IPS DF 4.7 (cell line): ENCODE measurements around the gene FHIT.
"Not testable (repeated sequence)": the region's sequence is repeated elsewhere in the genome, so short reads cannot be mapped to it uniquely, and the experiment has no call there.

Experiments
- DNase-seq: peaks from one replicate; pipeline ENCODE4 v3.0.0-alpha.2; 2013; ENCODE audit warnings: low spot score; ENCODE audit errors: extremely low read depth

The FHIT gene

GRCh38 chr3:61117045-61117898 is 134.0 kb downstream of the FHIT start:
- DNase-seq, result no peak

- DNase-seq, result no peak
Observed at GRCh38 chr3:61114316-61114953, 136.8 kb downstream of the FHIT start.

- DNase-seq, result no peak
Observed at GRCh38 chr3:61111825-61112224, 139.4 kb downstream of the FHIT start.

- no peak for DNase-seq
Observed at GRCh38 chr3:61110576-61110975, 140.7 kb downstream of the FHIT start.

- DNase-seq, result no peak
Observed at GRCh38 chr3:61108247-61109019, 142.8 kb downstream of the FHIT start.

GRCh38 chr3:61094608-61095007 is 156.6 kb downstream of the FHIT start:
- no peak for DNase-seq

- DNase-seq, result no peak
Observed at GRCh38 chr3:61093364-61093763, 157.9 kb downstream of the FHIT start.

GRCh38 chr3:61092870-61093269 is 158.4 kb downstream of the FHIT start:
- DNase-seq, result no peak

GRCh38 chr3:61090389-61091169 is 160.7 kb downstream of the FHIT start:
- DNase-seq, result no peak

- no peak for DNase-seq
Observed at GRCh38 chr3:61087465-61087864, 163.8 kb downstream of the FHIT start.

GRCh38 chr3:61081554-61081953 is 169.7 kb downstream of the FHIT start:
- DNase-seq, result no peak

- no peak for DNase-seq
Observed at GRCh38 chr3:61080737-61081445, 170.4 kb downstream of the FHIT start.

GRCh38 chr3:61078048-61078752 is 173.1 kb downstream of the FHIT start:
- no peak for DNase-seq

- DNase-seq, result no peak
Observed at GRCh38 chr3:61077551-61077950, 173.7 kb downstream of the FHIT start.

- no peak for DNase-seq
Observed at GRCh38 chr3:61074783-61075182, 176.5 kb downstream of the FHIT start.

- DNase-seq, result no peak
Observed at GRCh38 chr3:61073566-61074165, 177.6 kb downstream of the FHIT start.

GRCh38 chr3:61068084-61068483 is 183.2 kb downstream of the FHIT start:
- DNase-seq, result no peak

GRCh38 chr3:61066800-61067199 is 184.5 kb downstream of the FHIT start:
- no peak for DNase-seq

GRCh38 chr3:61066222-61066621 is 185.0 kb downstream of the FHIT start:
- DNase-seq, result not testable (repeated sequence)
